Measurements from ENCODE around the gene SORCS3.

GRCh38 chr10:105112862-105113261 is 471.8 kb downstream of the SORCS3 start:
- TF ChIP-seq CTCF (conservative IDR thresholded peaks at IDR 0.05; ENCODE audit: low read depth, low read length) (no peak), EZH2 (IDR thresholded peaks at IDR 0.05; ENCODE audit: low read length, unreplicated experiment) (no peak), EZH2phosphoT487 (IDR thresholded peaks at IDR 0.05; ENCODE audit: borderline replicate concordance, low read length) (no peak)

Measured in PC-3 (cell line).